BJ (cell line): ENCODE measurements around the gene VIT. TPM values are rescaled to one million over a fixed set of nuclear protein-coding genes. Genes with fewer than 3 reads are reported as not detected.

Source experiments
- CTCF ChIA-PET: fragments of 350-600 bp; formaldehyde crosslinking; extraction: SDS; loops from one replicate; lab custom pipeline; 2021; ENCODE audit warnings: antibody characterized with exemption, inconsistent platforms; lab: Yijun Ruan, JAX
- POLR2A ChIA-PET: fragments of 300-600 bp; sonication (Branson Sonifier 250); formaldehyde crosslinking; extraction: SDS; loops from one replicate; lab custom pipeline; 2021; ENCODE audit warnings: antibody characterized with exemption; lab: Charles Lee
- DNase-seq: peaks from one replicate; pipeline ENCODE4 v3.0.0-alpha.2; 2011; ENCODE audit warnings: low read depth
- H3K27me3 ChIP-seq: 2 replicates; pipeline ENCODE4 v1.6.0; 2011; ENCODE audit warnings: low read length; ENCODE audit not compliant: control insufficient read depth, insufficient read depth
- H3K36me3 ChIP-seq: 2 replicates; pipeline ENCODE4 v1.5.1; 2011; ENCODE audit warnings: low read length; ENCODE audit not compliant: control insufficient read depth, insufficient read depth
- H3K4me3 ChIP-seq: 2 replicates; pipeline ENCODE4 v1.5.1; 2011; ENCODE audit warnings: low read depth, mild to moderate bottlenecking, control low read depth, low read length
- CTCF ChIP-seq: IDR thresholded peaks from 2 replicates; pipeline ENCODE4 v1.5.1; 2011; ENCODE audit warnings: low read depth, mild to moderate bottlenecking, control low read depth, inconsistent platforms, low read length, moderate library complexity; ENCODE audit not compliant: insufficient read depth
- polyA plus RNA-seq: library from polyadenylated mRNA; depleted of rRNA; stranded (reverse); fragments of >200 nt; gene quantifications from 2 replicates; pipeline ENCODE4 v1.2.3, GENCODE V29; 2011

The VIT gene
- polyA plus RNA-seq, 1 experiment = 41.1 TPM

- POLR2A ChIA-PET = no interaction called here
Observed at GRCh38 chr2:36812196-36812595, 115.7 kb downstream of the VIT start.

GRCh38 chr2:36818542-36818941 is 122.0 kb downstream of the VIT start:
- H3K4me3 ChIP-seq = no peak overlapping the region
- no peak for DNase-seq
- ChIA-PET CTCF (no interaction called here), POLR2A (no interaction called here)
- TF ChIP-seq CTCF = no peak
- H3K36me3 ChIP-seq = no peaks in the 10 kb centered on the region
- H3K27me3 ChIP-seq = 0 out of 2 replicates have a peak, but pooled peaks cover 1% of the 10 kb centered on the region

More at GRCh38 chr2:36812196-36812595, 115.7 kb downstream of the VIT start:
- CTCF ChIA-PET = interaction anchor here (0.7 kb wide), 2 partner anchors 11 to 36 kb away, joined by 3 read pairs; no protein-coding TSS in a partner anchor
- Histone ChIP-seq H3K4me3 (no peak overlapping the region), H3K27me3 (no peaks in the 10 kb centered on the region), H3K36me3 (no peaks in the 10 kb centered on the region)
- peak; percentile 13; the same call in 1 of the 2 replicates for TF ChIP-seq CTCF
- no peak for DNase-seq

- Histone ChIP-seq H3K27me3 (0 out of 2 replicates have a peak, but pooled peaks cover 1% of the 10 kb centered on the region), H3K36me3 (no peaks in the 10 kb centered on the region), H3K4me3 (no peak overlapping the region)
- ChIA-PET POLR2A (no interaction called here), CTCF (no interaction called here)
- TF ChIP-seq CTCF = no peak
- no peak for DNase-seq
Observed at GRCh38 chr2:36819095-36819711, 122.7 kb downstream of the VIT start.

GRCh38 chr2:36820942-36821605 is 124.6 kb downstream of the VIT start:
- H3K4me3 ChIP-seq = no peak overlapping the region
- CTCF ChIA-PET = interaction anchor here (1.2 to 1.4 kb wide), 3 partner anchors 36 to 157 kb away, joined by 3 to 5 read pairs (median 3); no protein-coding TSS in a partner anchor
- POLR2A ChIA-PET = no interaction called here
- H3K36me3 ChIP-seq = no peaks in the 10 kb centered on the region
- no peak for TF ChIP-seq CTCF
- 0 out of 2 replicates have a peak, but pooled peaks cover 1% of the 10 kb centered on the region for H3K27me3 ChIP-seq
- no peak for DNase-seq

- CTCF ChIA-PET = interaction anchor here (0.5 to 0.9 kb wide), 2 partner anchors 11 to 33 kb away, joined by 3 read pairs; no protein-coding TSS in a partner anchor
- TF ChIP-seq CTCF = no peak
- Histone ChIP-seq H3K27me3 (peaks cover 1% of the 10 kb centered on the region; the same call in 1 of the 2 replicates), H3K4me3 (no peak overlapping the region), H3K36me3 (no peaks in the 10 kb centered on the region)
- POLR2A ChIA-PET = no interaction called here
- DNase-seq = no peak
Observed at GRCh38 chr2:36823862-36824261, 127.4 kb downstream of the VIT start.
